HCEC 1CT (cell line): Measurements from ENCODE around the gene KIF5C.
"Not testable (repeated sequence)": the region's sequence is repeated elsewhere in the genome, so short reads cannot be mapped to it uniquely, and the experiment has no call there.

ENCODE experiments used
- DNase-seq: peaks from one replicate; pipeline ENCODE4 v3.0.0-alpha.2; 2017

Gene KIF5C

GRCh38 chr2:148967578-148967977 lies 92.6 kb downstream of the KIF5C start:
- no peak for DNase-seq

GRCh38 chr2:148968301-148968700 lies 93.3 kb downstream of the KIF5C start:
- DNase-seq: no peak

- DNase-seq: no peak
Measured at GRCh38 chr2:148968776-148969319, 93.8 kb downstream of the KIF5C start.

- no peak for DNase-seq
Measured at GRCh38 chr2:148969659-148970061, 94.6 kb downstream of the KIF5C start.

GRCh38 chr2:148970385-148970784 lies 95.4 kb downstream of the KIF5C start:
- no peak for DNase-seq

- no peak for DNase-seq
Measured at GRCh38 chr2:148971547-148971946, 96.5 kb downstream of the KIF5C start.

- DNase-seq: no peak
Measured at GRCh38 chr2:148974095-148974494, 99.1 kb downstream of the KIF5C start.

- no peak for DNase-seq
Measured at GRCh38 chr2:148978026-148978685, 103.1 kb downstream of the KIF5C start.

- DNase-seq: peak; percentile 5
Measured at GRCh38 chr2:148978706-148979105, 103.7 kb downstream of the KIF5C start.

- no peak for DNase-seq
Measured at GRCh38 chr2:148979164-148979918, 104.3 kb downstream of the KIF5C start.

- no peak for DNase-seq
Measured at GRCh38 chr2:148979919-148980277, 104.9 kb downstream of the KIF5C start.

- DNase-seq: not testable (repeated sequence)
Measured at GRCh38 chr2:148980496-148980895, 105.5 kb downstream of the KIF5C start.

GRCh38 chr2:148981324-148981723 lies 106.3 kb downstream of the KIF5C start:
- DNase-seq: no peak

GRCh38 chr2:148981781-148982180 lies 106.8 kb downstream of the KIF5C start:
- no peak for DNase-seq

GRCh38 chr2:148982282-148982681 lies 107.3 kb downstream of the KIF5C start:
- no peak for DNase-seq

- no peak for DNase-seq
Measured at GRCh38 chr2:148983896-148984295, 108.9 kb downstream of the KIF5C start.

GRCh38 chr2:148984449-148984848 lies 109.4 kb downstream of the KIF5C start:
- no peak for DNase-seq

- DNase-seq: no peak
Measured at GRCh38 chr2:148987286-148987685, 112.3 kb downstream of the KIF5C start.

GRCh38 chr2:148988337-148988736 lies 113.3 kb downstream of the KIF5C start:
- DNase-seq: no peak

GRCh38 chr2:148989882-148990493 lies 115.0 kb downstream of the KIF5C start:
- DNase-seq: peak; percentile 66

GRCh38 chr2:148990968-148991367 lies 115.9 kb downstream of the KIF5C start:
- DNase-seq: no peak

GRCh38 chr2:148992448-148992847 lies 117.4 kb downstream of the KIF5C start:
- DNase-seq: no peak

GRCh38 chr2:148993351-148993750 lies 118.3 kb downstream of the KIF5C start:
- DNase-seq: no peak

- DNase-seq: no peak
Measured at GRCh38 chr2:148994341-148994740, 119.3 kb downstream of the KIF5C start.
